OCI-LY7 (cell line): ENCODE results near the gene EIF3F. TPM values are rescaled to one million over a fixed set of nuclear protein-coding genes. Genes with fewer than 3 reads are reported as not detected.

ENCODE experiments used
- BruUV-seq: library from RNA; stranded (reverse); fragments of 400-500 nt; replicated peaks from 2 replicates; lab custom pipeline; 2021; lab: Mats Ljungman, UMichigan
- CTCF ChIA-PET: fragments of 300-600 bp; sonication (Branson Sonifier 250); formaldehyde crosslinking; loops from one replicate; lab custom pipeline; 2022; ENCODE audit warnings: antibody characterized with exemption; ENCODE audit not compliant: unreplicated experiment; lab: Charles Lee
- POLR2A ChIA-PET: fragments of 300-600 bp; sonication (Branson Sonifier 250); formaldehyde crosslinking; loops from one replicate; lab custom pipeline; 2022; ENCODE audit warnings: antibody characterized with exemption; lab: Charles Lee
- DNase-seq: peaks from one replicate; pipeline ENCODE4 v3.0.0-alpha.2; 2015; ENCODE audit warnings: low spot score
- H2AFZ ChIP-seq: fragments of 200-600 bp; sonication (generic), shearing (Covaris generic); 2 replicates; pipeline ENCODE4 v1.6.1; 2014; ENCODE audit warnings: mild to moderate bottlenecking, antibody characterized with exemption, low read length, moderate library complexity
- H3K27ac ChIP-seq: fragments of 200-600 bp; sonication (generic); 2 replicates; pipeline ENCODE4 v1.5.1; 2014; ENCODE audit warnings: mixed run types, low read depth, mild to moderate bottlenecking, moderate library complexity, low read length, inconsistent platforms; ENCODE audit not compliant: poor library complexity, severe bottlenecking
- H3K36me3 ChIP-seq: fragments of 200-600 bp; sonication (generic); 2 replicates; pipeline ENCODE4 v1.6.1; 2014; ENCODE audit warnings: mild to moderate bottlenecking, antibody characterized with exemption, low read length, moderate library complexity, mixed read lengths; ENCODE audit not compliant: insufficient read depth
- H3K4me1 ChIP-seq: fragments of 200-600 bp; sonication (generic); 2 replicates; pipeline ENCODE4 v1.5.1; 2014; ENCODE audit warnings: mild to moderate bottlenecking, low read length; ENCODE audit not compliant: insufficient read depth, poor library complexity, severe bottlenecking
- H3K4me2 ChIP-seq: fragments of 200-600 bp; sonication (generic); 2 replicates; pipeline ENCODE4 v1.6.1; 2014; ENCODE audit warnings: mild to moderate bottlenecking, low read length
- H3K4me3 ChIP-seq: fragments of 200-600 bp; sonication (generic); 2 replicates; pipeline ENCODE4 v1.5.1; 2014; ENCODE audit warnings: mild to moderate bottlenecking, low read depth, low read length; ENCODE audit not compliant: poor library complexity, severe bottlenecking
- H3K79me2 ChIP-seq: fragments of 200-600 bp; sonication (generic); 2 replicates; pipeline ENCODE4 v1.6.1; 2016; ENCODE audit warnings: low read depth, mild to moderate bottlenecking, low read length, moderate library complexity, mixed read lengths; ENCODE audit not compliant: insufficient read depth
- H3K9me2 ChIP-seq: fragments of 200-600 bp; sonication (generic); 2 replicates; pipeline ENCODE4 v1.6.1; 2016; ENCODE audit warnings: mild to moderate bottlenecking, low read length, mixed read lengths; ENCODE audit not compliant: insufficient read depth
- H3K9me3 ChIP-seq: fragments of 200-600 bp; sonication (generic); 2 replicates; pipeline ENCODE4 v1.6.1; 2014; ENCODE audit warnings: mild to moderate bottlenecking, mixed run types, low read length, mixed read lengths
- H4K20me1 ChIP-seq: fragments of 200-600 bp; sonication (generic); 2 replicates; pipeline ENCODE4 v1.6.1; 2014; ENCODE audit warnings: mild to moderate bottlenecking, antibody characterized with exemption, low read length, moderate library complexity, mixed read lengths; ENCODE audit not compliant: insufficient read depth
- EZH2phosphoT487 ChIP-seq: fragments of 200-600 bp; sonication (generic); IDR thresholded peaks from 2 replicates; pipeline ENCODE4 v1.6.1; 2018; ENCODE audit warnings: low read depth, borderline replicate concordance, mild to moderate bottlenecking, mixed run types, antibody characterized with exemption, low read length, moderate library complexity, mixed read lengths
- intact Hi-C: fragments of 100-400 bp; cut with micrococcal nuclease; formaldehyde crosslinking; loops from one replicate; pipeline ENCODE4 v1.10.0; 2022; ENCODE audit not compliant: unreplicated experiment
- total RNA-seq, 2 experiments: library from RNA; depleted of rRNA in 1 of 2; stranded (reverse); fragments of >200 nt in 1 of 2; shearing (Covaris generic) in 1 of 2; gene quantifications; 2 replicates each; pipeline ENCODE4 v1.2.3, GENCODE V29; 2014 to 2022
- TF ChIP-seq, protein P1 (sequence below): fragments of 200-600 bp; sonication (generic); conservative IDR thresholded peaks from 2 replicates; pipeline ENCODE4 v1.5.1; 2014; ENCODE audit warnings: mild to moderate bottlenecking, antibody characterized with exemption, low read length, moderate library complexity, mixed read lengths

EIF3F gene
- total RNA-seq, 2 experiments from 2014 or later, result 367 to 376 TPM

DNA sequence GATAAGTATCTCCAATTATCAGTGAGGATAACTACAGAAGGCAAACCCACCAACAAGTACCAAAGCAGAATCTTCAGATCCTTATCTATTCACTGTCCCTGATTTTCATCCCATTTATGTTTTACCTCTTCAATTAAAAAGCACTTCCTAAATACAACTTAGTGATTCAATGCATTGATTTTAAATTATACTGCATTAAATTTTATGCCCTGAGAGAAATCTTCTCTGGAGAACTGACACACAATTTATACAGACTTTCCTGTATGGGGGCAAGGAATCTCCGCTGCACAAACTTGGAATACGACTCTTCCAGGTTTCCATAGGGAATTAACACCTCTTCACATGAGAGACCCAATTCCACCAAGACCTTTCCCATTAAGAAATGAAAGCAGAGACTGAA, 45.5 kb upstream of the EIF3F start, which contains the start of gene OR10A3:
Gene OR10A3 (minus strand): TSS at position 101 of the 400 bp plus-strand sequence. CDS start 2,188 bp downstream, outside the sequence.
- ChIA-PET CTCF (no interaction called here), POLR2A (no interaction called here)
- DNase-seq, result no peak
- no peaks in the 10 kb centered on the region; the same call in 1 of the 2 replicates for H3K9me2 ChIP-seq
- H4K20me1 ChIP-seq, result no peaks in the 10 kb centered on the region
- no peak within 1 kb of the TSS for H2AFZ ChIP-seq
- H3K4me1 ChIP-seq, result no peaks in the 10 kb centered on the region
- no peaks in the 10 kb centered on the region for H3K79me2 ChIP-seq
- no peak within 1 kb of the TSS for H3K4me2 ChIP-seq
- H3K36me3 ChIP-seq, result no peaks in the 10 kb centered on the region
- H3K27ac ChIP-seq, result no peak within 1 kb of the TSS
- BruUV-seq, result no TSS peak
- no peak within 1 kb of the TSS for H3K4me3 ChIP-seq
- intact Hi-C loops, result no loop called here
- TF ChIP-seq, protein P1, sequence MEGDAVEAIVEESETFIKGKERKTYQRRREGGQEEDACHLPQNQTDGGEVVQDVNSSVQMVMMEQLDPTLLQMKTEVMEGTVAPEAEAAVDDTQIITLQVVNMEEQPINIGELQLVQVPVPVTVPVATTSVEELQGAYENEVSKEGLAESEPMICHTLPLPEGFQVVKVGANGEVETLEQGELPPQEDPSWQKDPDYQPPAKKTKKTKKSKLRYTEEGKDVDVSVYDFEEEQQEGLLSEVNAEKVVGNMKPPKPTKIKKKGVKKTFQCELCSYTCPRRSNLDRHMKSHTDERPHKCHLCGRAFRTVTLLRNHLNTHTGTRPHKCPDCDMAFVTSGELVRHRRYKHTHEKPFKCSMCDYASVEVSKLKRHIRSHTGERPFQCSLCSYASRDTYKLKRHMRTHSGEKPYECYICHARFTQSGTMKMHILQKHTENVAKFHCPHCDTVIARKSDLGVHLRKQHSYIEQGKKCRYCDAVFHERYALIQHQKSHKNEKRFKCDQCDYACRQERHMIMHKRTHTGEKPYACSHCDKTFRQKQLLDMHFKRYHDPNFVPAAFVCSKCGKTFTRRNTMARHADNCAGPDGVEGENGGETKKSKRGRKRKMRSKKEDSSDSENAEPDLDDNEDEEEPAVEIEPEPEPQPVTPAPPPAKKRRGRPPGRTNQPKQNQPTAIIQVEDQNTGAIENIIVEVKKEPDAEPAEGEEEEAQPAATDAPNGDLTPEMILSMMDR, result no peak
- TF ChIP-seq EZH2phosphoT487, result no peak
- H3K9me3 ChIP-seq, result peaks cover 24% of the 10 kb centered on the region

DNA sequence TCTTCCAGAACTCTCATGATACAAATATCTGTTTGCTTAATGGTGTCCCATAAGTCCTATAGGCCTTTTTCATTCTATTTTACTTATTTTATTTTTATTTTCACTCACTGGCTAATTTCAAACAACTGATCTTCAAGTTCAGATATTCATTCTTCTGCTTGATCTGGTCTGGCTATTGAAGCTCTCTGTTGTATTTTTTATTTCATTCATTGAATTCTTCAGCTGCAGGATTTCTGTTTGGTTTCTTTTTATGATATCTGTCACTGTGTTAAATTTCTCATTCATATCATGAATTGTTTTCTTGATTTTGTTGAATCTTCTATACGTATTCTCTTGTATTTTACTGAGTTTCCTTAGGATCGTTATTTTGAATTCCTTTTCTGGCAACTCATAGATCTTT, 43.0 kb upstream of the EIF3F start:
- BruUV-seq, result no TSS peak
- POLR2A ChIA-PET, result interaction anchor here (0.6 kb wide), 1 partner anchor 1160 kb away, joined by 3 read pairs; no protein-coding TSS in a partner anchor
- no peak for DNase-seq
- Histone ChIP-seq H3K4me1 (no peaks in the 10 kb centered on the region), H3K79me2 (no peaks in the 10 kb centered on the region), H3K27ac (no peak overlapping the region), H2AFZ (no peak overlapping the region), H3K9me2 (no peaks in the 10 kb centered on the region), H4K20me1 (no peaks in the 10 kb centered on the region), H3K9me3 (peaks cover 24% of the 10 kb centered on the region), H3K36me3 (no peaks in the 10 kb centered on the region), H3K4me3 (no peak overlapping the region), H3K4me2 (no peak overlapping the region)
- intact Hi-C loops, result no loop called here
- TF ChIP-seq, protein P1, result no peak
- TF ChIP-seq EZH2phosphoT487, result no peak
- CTCF ChIA-PET, result no interaction called here

DNA sequence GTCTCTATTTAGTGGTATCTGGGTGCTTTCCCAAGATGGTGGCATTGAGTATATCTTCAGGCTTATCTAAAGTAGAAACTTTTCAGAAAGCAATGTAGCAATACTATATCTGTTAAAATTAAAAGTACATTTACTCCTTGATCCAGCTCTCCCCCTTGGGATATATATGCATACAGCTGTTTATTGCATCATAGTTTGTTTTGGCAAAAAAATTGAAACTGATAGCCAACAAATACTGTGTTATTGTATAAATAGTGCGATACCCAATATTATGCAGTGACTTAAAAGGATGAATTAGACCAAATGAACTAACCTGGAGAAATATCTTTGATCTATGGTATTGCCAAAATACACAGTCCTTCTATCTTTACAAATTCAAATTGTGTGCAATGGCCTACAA, 37.2 kb upstream of the EIF3F start:
- H3K4me1 ChIP-seq, result no peaks in the 10 kb centered on the region
- intact Hi-C loops, result no loop called here
- no peak overlapping the region for H3K4me3 ChIP-seq
- DNase-seq, result no peak
- no peaks in the 10 kb centered on the region for H3K9me3 ChIP-seq
- POLR2A ChIA-PET, result interaction anchor here (0.6 to 1.4 kb wide), 3 partner anchors 10 to 96 kb away, joined by 3 to 4 read pairs (median 3); no protein-coding TSS in a partner anchor
- H3K27ac ChIP-seq, result no peak overlapping the region
- TF ChIP-seq EZH2phosphoT487, result no peak
- TF ChIP-seq, protein P1, result no peak
- H4K20me1 ChIP-seq, result no peaks in the 10 kb centered on the region
- CTCF ChIA-PET, result no interaction called here
- H3K36me3 ChIP-seq, result no peaks in the 10 kb centered on the region
- no peak overlapping the region for H2AFZ ChIP-seq
- no peak overlapping the region for H3K4me2 ChIP-seq
- no peaks in the 10 kb centered on the region for H3K9me2 ChIP-seq
- no TSS peak for BruUV-seq
- no peaks in the 10 kb centered on the region for H3K79me2 ChIP-seq
